ENCODE data around the gene PIP4P1. TPM values are rescaled to one million over a fixed set of nuclear protein-coding genes. Genes with fewer than 3 reads are reported as not detected.
"Not testable (repeated sequence)": the region's sequence is repeated elsewhere in the genome, so short reads cannot be mapped to it uniquely, and the experiment has no call there.

The PIP4P1 gene
- 17.2 TPM for total RNA-seq
- long read RNA-seq, transcript PIP4P1-201 (7 exons, 1,961 nt) = major isoform, 17 of 32 reads
- long read RNA-seq, transcript PIP4P1-202 (7 exons, 1,696 nt) = minor isoform, 14 of 32 reads
- long read RNA-seq, partial matches to known transcripts = 0 of 32 reads
- long read RNA-seq, other reads (novel, unspliced or antisense) = 1 of 32 reads

DNA sequence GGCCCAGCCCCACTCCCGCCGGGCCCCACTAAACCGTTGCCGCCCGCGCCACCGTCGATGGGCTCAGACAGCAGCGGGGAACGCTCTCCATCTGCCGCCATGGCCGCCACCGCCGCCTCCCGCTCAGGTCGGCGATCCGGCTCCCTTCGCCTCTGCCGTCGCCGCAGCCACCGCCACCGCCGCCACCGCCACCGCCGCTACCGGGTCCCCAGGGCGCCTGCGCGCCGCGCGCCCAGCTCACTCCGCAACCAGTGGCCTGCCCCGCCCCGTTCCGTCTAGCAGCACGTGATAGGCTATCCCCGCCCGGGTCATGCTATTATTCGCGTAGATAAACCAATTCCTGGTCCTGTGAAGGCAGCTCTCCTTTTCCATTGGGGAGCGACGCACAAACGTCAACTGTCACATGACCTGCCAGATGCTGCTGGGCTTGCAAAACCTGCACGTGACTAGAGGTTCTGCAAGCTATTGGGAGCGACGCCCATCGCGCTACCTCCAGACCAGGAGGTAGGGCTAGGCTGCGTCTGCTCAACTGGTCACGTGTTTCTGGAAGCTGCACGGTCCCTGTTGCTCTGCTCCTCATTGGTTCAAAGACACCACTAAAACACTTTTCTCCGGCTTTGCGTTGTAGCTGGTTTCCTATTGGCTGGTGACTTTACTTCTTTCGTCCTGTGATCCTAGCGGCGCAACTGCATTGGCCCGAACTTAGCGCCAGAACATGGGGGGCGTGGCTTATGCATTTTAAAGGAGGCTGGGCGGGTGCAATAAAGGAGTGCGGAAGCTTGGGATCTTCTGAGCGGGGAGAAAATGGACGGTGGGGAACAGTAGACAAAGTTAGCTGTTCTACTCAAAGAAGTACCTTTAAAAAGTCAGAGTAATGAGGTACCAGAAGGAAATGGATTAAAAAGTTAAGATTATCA, at the start of gene PIP4P1:
Gene PIP4P1, minus strand, starts transcription at position 210 of the 917 bp plus-strand sequence. Its CDS starts 109 bp downstream, at position 101.
- ATAC-seq (peak; percentile 98), DNase-seq (ENCODE audit: missing footprints) (peak; percentile 100)
- intact Hi-C loops (cut with DNase I) = loop anchor here (2.0 to 5.0 kb wide), 4 partner anchors 119 to 221 kb away; partner anchors contain the start of genes CCNB1IP1, PARP2 and RNASE4

DNA sequence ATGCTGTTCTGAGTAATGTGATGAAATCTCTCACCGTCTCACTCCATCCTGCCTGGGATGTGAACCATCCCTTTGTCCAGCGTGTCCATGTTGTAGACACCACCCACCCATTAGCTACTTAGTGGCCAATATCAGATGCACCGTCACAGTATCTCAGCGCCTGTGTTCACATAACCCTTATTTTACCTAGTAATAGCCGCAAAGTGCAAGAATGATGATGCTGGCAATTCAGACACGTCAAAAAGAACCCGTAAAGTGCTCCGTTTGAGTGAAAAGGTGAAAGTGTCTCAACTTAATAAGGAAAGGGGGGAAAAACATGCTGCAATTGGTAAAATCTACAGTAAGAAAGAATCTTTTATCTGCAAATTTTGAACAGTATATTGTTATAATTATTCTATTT, 47.1 kb upstream of the PIP4P1 start:
- intact Hi-C loops (cut with DNase I) = no loop called here
- no peak for DNase-seq (ENCODE audit: missing footprints)
- no peak for ATAC-seq

DNA sequence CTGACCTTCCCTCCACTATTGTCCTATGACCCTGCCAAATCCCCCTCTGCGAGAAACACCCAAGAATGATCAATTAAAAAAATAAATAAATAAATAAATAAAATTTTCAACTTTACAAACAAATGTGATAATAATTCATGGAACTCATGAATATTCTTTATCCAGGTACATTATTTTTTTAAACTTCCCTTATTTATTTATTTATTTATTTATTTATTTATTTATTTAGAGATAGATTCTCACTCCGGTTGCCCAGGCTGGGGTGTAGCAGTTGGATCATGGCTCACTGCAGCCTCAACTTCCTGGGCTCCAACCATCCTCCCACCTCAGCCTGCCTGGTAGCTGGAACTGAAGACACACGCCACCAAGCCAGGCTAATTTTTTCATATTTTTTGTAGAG, 46.3 kb upstream of the PIP4P1 start:
- ATAC-seq; DNase-seq (ENCODE audit: missing footprints); intact Hi-C loops (cut with DNase I): not testable (repeated sequence)

DNA sequence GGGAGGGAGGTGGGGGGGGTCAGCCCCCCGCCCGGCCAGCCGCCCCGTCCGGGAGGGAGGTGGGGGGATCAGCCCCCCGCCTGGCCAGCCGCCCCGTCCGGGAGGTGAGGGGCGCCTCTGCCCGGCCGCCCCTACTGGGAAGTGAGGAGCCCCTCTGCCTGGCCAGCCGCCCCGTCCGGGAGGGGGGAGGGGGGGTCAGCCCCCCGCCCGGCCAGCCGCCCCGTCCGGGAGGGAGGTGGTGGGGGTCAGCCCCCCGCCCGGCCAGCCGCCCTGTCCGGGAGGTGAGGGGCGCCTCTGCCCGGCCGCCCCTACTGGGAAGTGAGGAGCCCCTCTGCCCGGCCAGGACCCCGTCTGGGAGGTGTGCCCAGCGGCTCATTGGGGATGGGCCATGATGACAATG, 45.5 kb upstream of the PIP4P1 start:
- DNase-seq (ENCODE audit: missing footprints); intact Hi-C loops (cut with DNase I): not testable (repeated sequence)

DNA sequence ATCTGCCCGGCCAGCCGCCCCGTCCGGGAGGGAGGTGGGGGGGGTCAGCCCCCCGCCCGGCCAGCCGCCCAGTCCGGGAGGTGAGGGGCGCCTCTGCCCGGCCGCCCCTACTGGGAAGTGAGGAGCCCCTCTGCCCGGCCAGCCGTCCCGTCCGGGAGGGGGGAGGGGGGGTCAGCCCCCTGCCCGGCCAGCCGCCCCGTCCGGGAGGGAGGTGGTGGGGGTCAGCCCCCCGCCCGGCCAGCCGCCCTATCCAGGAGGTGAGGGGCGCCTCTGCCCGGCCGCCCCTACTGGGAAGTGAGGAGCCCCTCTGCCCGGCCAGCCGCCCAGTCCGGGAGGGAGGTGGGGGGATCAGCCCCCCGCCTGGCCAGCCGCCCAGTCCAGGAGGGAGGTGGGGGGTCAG, 45.0 kb upstream of the PIP4P1 start:
- intact Hi-C loops (cut with DNase I); ATAC-seq: not testable (repeated sequence)

More for the DNA sequence above, 45.5 kb upstream of the PIP4P1 start:
- ATAC-seq = not testable (repeated sequence)

DNA sequence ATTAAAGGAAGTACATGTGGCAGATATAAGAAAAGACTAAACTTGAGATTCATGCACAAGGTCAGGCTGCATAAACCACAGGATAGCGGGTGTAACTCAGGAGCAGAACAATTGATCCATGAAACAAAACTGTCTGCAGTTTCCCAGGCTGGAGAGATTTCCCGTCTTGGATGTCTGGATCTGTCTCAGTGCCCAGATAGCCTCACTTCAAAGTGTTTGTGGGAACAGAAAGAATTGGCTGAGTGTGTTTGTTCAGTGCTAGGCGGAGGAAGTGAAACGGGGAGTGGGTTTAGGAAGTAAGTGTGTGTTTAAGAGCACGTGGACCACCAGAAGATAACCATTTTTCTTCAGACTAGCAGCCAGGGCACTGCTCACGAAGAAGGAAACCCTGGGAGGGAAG, 42.7 kb upstream of the PIP4P1 start:
- ATAC-seq (no peak), DNase-seq (ENCODE audit: missing footprints) (no peak)
- intact Hi-C loops (cut with DNase I) = no loop called here

More for the DNA sequence above, 45.0 kb upstream of the PIP4P1 start:
- not testable (repeated sequence) for DNase-seq (ENCODE audit: missing footprints)

DNA sequence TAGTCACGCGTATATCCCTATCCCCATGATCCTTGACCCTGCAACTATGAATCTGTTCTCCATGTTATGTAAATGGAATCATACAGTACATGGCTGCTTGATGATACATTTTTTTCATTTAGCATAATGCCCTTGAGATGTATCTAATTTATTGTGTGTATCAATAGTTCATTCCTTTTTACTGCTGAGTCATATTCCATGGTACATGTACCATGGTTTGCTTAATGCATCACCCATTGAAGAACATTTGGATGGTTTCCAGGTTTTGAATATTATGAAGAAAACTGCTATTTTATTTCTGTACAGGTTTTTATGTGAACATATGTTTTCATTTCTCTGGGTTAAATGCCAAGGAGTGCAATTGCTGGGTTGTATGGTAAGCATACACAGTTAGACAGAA, 40.1 kb upstream of the PIP4P1 start:
- no peak for DNase-seq (ENCODE audit: missing footprints)
- no peak for ATAC-seq
- intact Hi-C loops (cut with DNase I) = no loop called here

GRCh38 chr14:20499881-20500280, 38.6 kb upstream of the PIP4P1 start:
- DNase-seq (ENCODE audit: missing footprints) = no peak
- intact Hi-C loops (cut with DNase I) = no loop called here
- ATAC-seq = no peak

GRCh38 chr14:20499108-20499507, 37.9 kb upstream of the PIP4P1 start:
- DNase-seq (ENCODE audit: missing footprints) (no peak), ATAC-seq (no peak)
- intact Hi-C loops (cut with DNase I) = no loop called here

DNA sequence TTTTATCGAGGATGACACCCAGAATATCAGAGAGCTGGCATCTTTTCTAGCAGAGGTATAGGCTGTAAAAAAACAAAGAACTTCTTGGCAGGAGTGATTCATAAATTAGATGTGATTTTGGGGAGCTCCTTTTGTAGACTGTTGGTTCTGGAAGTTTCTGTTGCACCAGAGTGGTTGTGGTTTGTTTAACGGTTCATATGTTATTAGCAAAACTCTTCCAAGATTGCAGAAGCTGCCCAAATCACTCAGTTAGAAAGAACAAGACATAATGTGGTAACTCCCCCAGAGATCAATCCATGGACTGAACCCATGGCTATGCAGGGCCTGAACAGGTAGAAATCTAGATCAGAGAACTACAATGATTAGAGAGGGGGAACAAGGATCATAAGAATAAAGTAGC, 37.4 kb upstream of the PIP4P1 start:
- ATAC-seq = no peak
- intact Hi-C loops (cut with DNase I) = no loop called here

DNA sequence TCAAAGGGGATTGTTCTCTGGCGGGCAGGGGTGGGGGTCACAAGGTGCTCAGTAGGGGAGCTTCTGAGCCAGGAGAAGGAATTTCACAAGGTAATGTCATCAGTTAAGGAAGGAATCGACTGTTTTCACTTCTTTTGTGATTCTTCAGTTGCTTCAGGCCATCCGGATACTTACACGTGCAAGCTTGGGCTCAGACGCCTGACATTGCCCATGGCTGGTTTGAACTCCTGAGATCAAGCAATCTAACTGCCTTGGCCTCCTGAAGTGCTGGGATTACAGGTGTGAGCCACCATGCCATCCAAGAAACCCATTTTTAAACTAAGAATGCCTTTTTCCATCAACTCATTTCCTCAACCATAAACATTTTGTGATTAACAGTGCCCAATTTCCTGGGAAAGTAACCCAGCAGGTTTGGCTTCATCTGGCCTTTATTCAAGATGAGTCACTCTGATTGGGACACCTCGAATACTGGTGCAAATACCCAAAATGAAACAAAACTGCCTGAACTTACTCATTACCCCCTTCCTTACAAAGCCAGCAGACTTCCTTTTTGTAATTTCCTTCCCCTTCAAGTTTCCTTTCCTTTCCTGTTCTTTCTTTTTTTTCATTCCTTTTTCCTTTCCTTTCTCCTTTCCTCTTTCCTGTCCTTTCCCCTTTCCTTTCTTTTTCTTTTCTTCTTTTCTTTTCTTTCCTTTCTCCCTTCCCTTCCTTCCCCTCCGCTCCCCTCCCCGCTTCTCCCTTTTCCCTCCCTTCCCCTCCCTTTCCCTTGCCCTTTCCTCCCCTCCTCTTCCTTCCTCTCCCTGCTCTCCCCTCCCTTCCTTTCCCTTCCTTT, 33.9 kb upstream of the PIP4P1 start:
- DNase-seq (ENCODE audit: missing footprints) = no peak
- no peak for ATAC-seq
- intact Hi-C loops (cut with DNase I) = no loop called here

More for the DNA sequence above, 37.4 kb upstream of the PIP4P1 start:
- DNase-seq (ENCODE audit: missing footprints) = no peak

DNA sequence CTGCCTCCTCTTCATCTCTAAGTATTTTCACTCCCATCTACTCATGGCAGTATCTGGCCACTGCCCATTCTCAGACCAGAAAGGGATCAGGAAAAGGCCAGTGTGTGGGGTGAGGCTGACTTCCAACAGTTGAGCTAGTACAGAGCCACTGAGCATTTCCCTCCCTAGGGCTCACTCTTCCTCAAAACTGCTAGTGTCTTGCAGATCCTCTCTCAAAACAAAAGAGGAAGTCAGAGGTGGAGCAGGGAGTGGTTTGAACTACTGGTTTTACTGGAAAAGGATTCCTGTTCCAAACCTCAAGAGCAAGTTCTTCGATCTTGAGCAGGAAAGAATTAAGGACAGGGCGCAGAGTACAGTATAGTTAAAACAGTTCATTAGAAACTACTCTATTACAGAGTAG, 32.4 kb upstream of the PIP4P1 start:
- intact Hi-C loops (cut with DNase I) = no loop called here
- DNase-seq (ENCODE audit: missing footprints) = no peak
- peak; percentile 39 for ATAC-seq

- no peak for ATAC-seq
- no peak for DNase-seq (ENCODE audit: missing footprints)
- intact Hi-C loops (cut with DNase I) = no loop called here
These were observed 31.3 kb upstream of the PIP4P1 start for GRCh38 chr14:20492486-20492885.

GRCh38 chr14:20490563-20490962, 29.3 kb upstream of the PIP4P1 start:
- ATAC-seq (no peak), DNase-seq (ENCODE audit: missing footprints) (no peak)
- intact Hi-C loops (cut with DNase I) = no loop called here

DNA sequence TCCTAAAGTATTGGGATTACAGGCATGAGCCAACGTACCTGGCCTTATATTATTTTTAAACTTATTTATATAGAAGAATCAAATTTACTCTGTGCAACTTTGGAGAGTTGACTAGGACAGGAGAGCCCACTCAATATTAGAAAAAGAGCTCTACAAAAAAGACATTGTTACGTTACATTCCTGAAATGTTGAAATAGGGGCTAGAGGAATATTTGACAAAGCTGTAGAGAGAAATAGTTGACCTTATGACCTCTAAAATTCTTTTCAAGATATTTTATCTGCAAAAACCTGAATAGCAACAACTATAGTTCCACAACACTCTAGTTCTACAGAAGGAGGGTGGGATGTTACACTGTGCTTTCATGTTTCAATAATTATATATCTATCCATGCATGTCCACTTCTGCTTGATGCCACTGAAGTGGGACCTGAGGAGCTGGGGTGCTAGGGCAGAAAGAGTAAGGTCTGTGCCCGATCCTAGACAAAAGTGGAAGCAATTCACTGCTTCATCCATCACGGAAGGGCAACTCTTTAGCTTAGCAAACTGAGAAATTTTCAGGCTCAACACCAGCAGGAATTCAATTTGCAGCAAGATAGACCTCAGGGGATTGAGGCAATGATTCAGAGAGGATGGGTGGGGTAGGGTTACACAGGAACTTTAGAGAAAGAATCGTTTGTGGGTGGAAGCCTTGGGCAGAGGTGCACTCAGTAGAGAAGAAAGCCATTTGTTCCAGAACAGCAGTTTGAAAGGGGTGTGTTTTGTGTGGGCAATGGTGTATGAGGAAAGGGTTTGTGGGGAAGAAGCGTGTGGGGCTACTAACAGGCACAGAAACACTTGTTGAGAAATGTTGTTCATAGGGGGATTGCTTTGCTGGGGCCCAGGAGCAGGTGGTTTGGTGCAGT, 28.1 kb upstream of the PIP4P1 start:
- DNase-seq (ENCODE audit: missing footprints) (no peak), ATAC-seq (no peak)
- intact Hi-C loops (cut with DNase I) = no loop called here

GRCh38 chr14:20487396-20487725, 26.1 kb upstream of the PIP4P1 start:
- intact Hi-C loops (cut with DNase I) = no loop called here
- ATAC-seq (no peak), DNase-seq (ENCODE audit: missing footprints) (no peak)

DNA sequence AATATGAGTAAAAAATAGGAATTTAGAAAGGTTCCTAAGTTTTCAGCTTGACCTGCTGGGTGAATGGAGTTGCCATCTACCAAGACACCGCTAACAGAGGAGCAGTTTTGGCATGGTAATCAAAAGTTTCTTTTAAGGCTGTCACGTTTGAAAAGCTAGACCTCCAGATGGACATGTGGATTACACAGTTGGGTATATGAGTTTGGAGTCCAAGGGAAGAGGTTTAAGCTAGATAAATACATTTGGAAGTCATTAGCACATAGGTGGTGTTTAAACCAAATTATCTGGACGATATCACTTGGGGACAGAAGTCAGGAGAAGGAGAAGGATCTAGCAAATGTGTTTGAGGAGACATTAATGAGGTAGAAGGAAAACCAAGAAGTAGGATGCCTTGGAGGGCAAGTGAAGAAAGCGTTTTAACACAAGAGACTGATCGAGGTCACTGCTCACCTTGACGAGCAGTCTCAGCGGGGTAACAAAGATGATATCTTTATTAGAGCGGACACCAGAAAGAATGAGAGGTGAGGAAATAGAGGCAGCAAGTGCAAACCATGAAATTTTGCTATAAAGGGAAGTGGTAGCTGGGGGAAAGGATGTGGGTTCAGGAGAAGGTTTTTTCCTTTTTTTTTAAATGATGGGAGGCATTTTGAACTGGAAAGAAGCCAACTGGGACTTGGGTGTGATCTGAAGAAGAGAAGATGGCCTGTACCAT, 25.6 kb upstream of the PIP4P1 start:
- DNase-seq (ENCODE audit: missing footprints) (no peak), ATAC-seq (no peak)
- intact Hi-C loops (cut with DNase I) = no loop called here

DNA sequence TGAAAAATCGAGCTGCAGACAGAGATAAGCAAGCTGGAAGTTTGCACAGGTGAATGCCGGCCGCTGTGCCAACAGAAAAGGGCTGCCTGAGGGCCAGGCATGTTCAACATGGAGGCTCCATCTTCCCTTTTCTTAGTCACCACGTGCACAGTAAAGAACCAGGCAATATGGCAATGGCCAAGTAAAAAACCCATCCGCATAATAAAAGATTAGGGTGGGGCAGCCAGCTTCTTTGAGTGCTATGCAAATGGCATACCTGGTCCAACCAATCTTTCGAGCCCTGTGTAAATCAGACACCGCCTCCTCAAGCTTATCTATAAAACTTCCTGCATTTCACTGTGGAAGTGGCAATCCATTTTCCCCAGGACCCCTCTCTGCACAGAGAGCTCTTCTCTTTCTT, 24.7 kb upstream of the PIP4P1 start:
- intact Hi-C loops (cut with DNase I) = no loop called here

More for the DNA sequence above, 24.7 kb upstream of the PIP4P1 start:
- DNase-seq (ENCODE audit: missing footprints) (no peak), ATAC-seq (no peak)

All from Right ventricle myocardium inferior (tissue), 1 donor.